ENCODE measurements around the gene NUCB2. TPM values are rescaled to one million over a fixed set of nuclear protein-coding genes. Genes with fewer than 3 reads are reported as not detected.

The NUCB2 gene
- total and polyA plus RNA-seq, 10 of the 15 experiments (the other 5 are each of a cell fraction or from before 2014, with no cell fraction given): 16.0 to 74.1 (median 52.1) TPM

- TF ChIP-seq PML (IDR thresholded peaks at IDR 0.05; ENCODE audit: low read length) (0 out of 2 replicates have a peak, but pooled peaks have one; percentile 69), TBL1XR1 (IDR thresholded peaks at IDR 0.05; ENCODE audit: low read depth, low read length) (peak; percentile 53; the same call in 1 of the 2 replicates), BCL3 (IDR thresholded peaks at IDR 0.05; ENCODE audit: borderline replicate concordance, insufficient read depth, low read depth, low read length, poor library complexity, severe bottlenecking) (peak; percentile 94), PBX3 (IDR thresholded peaks at IDR 0.05; ENCODE audit: insufficient replicate concordance, low read depth, low read length) (no peak), TCF12 (IDR thresholded peaks at IDR 0.05; ENCODE audit: low read depth, low read length) (peak; percentile 96), RBBP5 (conservative IDR thresholded peaks at IDR 0.05) (no peak), EGR1 (IDR thresholded peaks at IDR 0.05; ENCODE audit: borderline replicate concordance in 1 of 2, low read depth in 2 of 2, low read length in 2 of 2) (0 out of 3 replicates have a peak, but pooled peaks of 1 of the 2 experiments have one; percentile 45), USF1 (IDR thresholded peaks at IDR 0.05; ENCODE audit: borderline replicate concordance, extremely low read length, insufficient read depth, low read depth, low read length) (no peak), MEF2B (IDR thresholded peaks at IDR 0.05; ENCODE audit: partially characterized antibody, poor library complexity, severe bottlenecking) (peak; percentile 76), CBFB (IDR thresholded peaks at IDR 0.05; ENCODE audit: low read depth) (peak; percentile 86; the same call in 1 of the 2 replicates), MTA2 (IDR thresholded peaks at IDR 0.05; ENCODE audit: low read depth) (peak; percentile 70), JUNB (IDR thresholded peaks at IDR 0.05) (peak; percentile 98), RUNX3 (IDR thresholded peaks at IDR 0.05; ENCODE audit: low read length) (peak; percentile 98), ETV6 (conservative IDR thresholded peaks at IDR 0.05 in 1 of 2, IDR thresholded peaks at IDR 0.05 in 1 of 2; ENCODE audit: borderline replicate concordance in 1 of 2, low read depth in 1 of 2) (peak in 1 of 2 experiments; percentile 61; a peak in 2 of 4 replicates), CBX5 (IDR thresholded peaks at IDR 0.05; ENCODE audit: low read depth) (0 out of 2 replicates have a peak, but pooled peaks have one; percentile 26), MTA3 (IDR thresholded peaks at IDR 0.05; ENCODE audit: borderline replicate concordance, low read length) (peak; percentile 95; the same call in 1 of the 2 replicates), CREM (IDR thresholded peaks at IDR 0.05; ENCODE audit: low read depth) (peak; percentile 92), NFIC (IDR thresholded peaks at IDR 0.05; ENCODE audit: low read depth, low read length) (peak; percentile 98), POU2F2 (IDR thresholded peaks at IDR 0.05; ENCODE audit: borderline replicate concordance, low read depth, low read length) (peak; percentile 71; the same call in 2 of the 3 replicates), PAX5 (IDR thresholded peaks at IDR 0.05; ENCODE audit: borderline replicate concordance, low read depth, low read length) (peak; percentile 87), IKZF2 (IDR thresholded peaks at IDR 0.05) (peak; percentile 68 to 80; a peak in 3 of 4 replicates), ZNF384 (IDR thresholded peaks at IDR 0.05; ENCODE audit: borderline replicate concordance, low read depth, low read length) (peak; percentile 28; the same call in 1 of the 2 replicates), EED (IDR thresholded peaks at IDR 0.05; ENCODE audit: low read depth) (peak; percentile 94), GABPA (IDR thresholded peaks at IDR 0.05; ENCODE audit: low read depth) (peak; percentile 57; the same call in 1 of the 2 replicates), NKRF (conservative IDR thresholded peaks at IDR 0.05) (no peak), IKZF1 (conservative IDR thresholded peaks at IDR 0.05) (no peak)
Measured at GRCh38 chr11:17298302-17298701, 21.8 kb downstream of the NUCB2 start (continued).

Measured in GM12878 (cell line).